Stomach (tissue), 9 donors: Measurements from ENCODE around the gene PLAAT3. TPM values are rescaled to one million over a fixed set of nuclear protein-coding genes. Genes with fewer than 3 reads are reported as not detected.

Experiments used
- DNase-seq, 2 donors: peaks; one replicate each; pipeline versions ENCODE4 v3.0.0 to v3.0.0-alpha.2; 2013 to 2019
- H3K27ac ChIP-seq, 5 donors: fragments of 200-600 bp in 4 of 5; sonication (generic) in 4 of 5; one replicate each; pipeline ENCODE4 v1.5.1; 2013 to 2019; ENCODE audit warnings: mild to moderate bottlenecking in 1 of 5, moderate library complexity in 1 of 5
- H3K27me3 ChIP-seq, 3 donors: fragments of 200-600 bp; sonication (generic); one replicate each; pipeline ENCODE4 v1.5.1; 2017 to 2019; ENCODE audit warnings: mixed run types in 1 of 3
- H3K36me3 ChIP-seq, 4 donors: fragments of 200-600 bp; sonication (generic); 1 replicate in 3 of 4; 2 replicates in 1 of 4; pipeline ENCODE4 v1.5.1; 2016 to 2019
- H3K4me1 ChIP-seq, 4 donors: fragments of 200-600 bp; sonication (generic); one replicate each; pipeline ENCODE4 v1.5.1; 2016 to 2019
- H3K4me3 ChIP-seq, 4 donors: fragments of 200-600 bp; sonication (generic) in 3 of 4; one replicate each; pipeline ENCODE4 v1.5.1; 2016 to 2019; ENCODE audit warnings: mild to moderate bottlenecking in 1 of 4
- H3K9me3 ChIP-seq, 4 donors: fragments of 200-600 bp; sonication (generic); one replicate each; pipeline ENCODE4 v1.5.1; 2016 to 2019
- CTCF ChIP-seq, 7 experiments: fragments of 450-650 bp in 4 of 7; fragments of 200-600 bp in 3 of 7; sonication (generic) in 3 of 7; IDR thresholded peaks; one replicate each; pipeline ENCODE4 v1.5.1; 2016 to 2019; ENCODE audit warnings: antibody characterized with exemption in 7 of 7, control low read depth in 2 of 7, mild to moderate bottlenecking in 1 of 7
- EP300 ChIP-seq: sonication (generic); formaldehyde crosslinking; IDR thresholded peaks from one replicate; pipeline ENCODE4 v1.6.1; 2017; ENCODE audit warnings: antibody characterized with exemption
- POLR2A ChIP-seq, 4 donors: fragments of 450-650 bp; IDR thresholded peaks; one replicate each; pipeline ENCODE4 v1.6.1; 2016; ENCODE audit warnings: antibody characterized with exemption in 4 of 4, control low read depth in 2 of 4, mild to moderate bottlenecking in 1 of 4, moderate library complexity in 1 of 4
- POLR2AphosphoS5 ChIP-seq, 3 donors: sonication (generic); formaldehyde crosslinking; IDR thresholded peaks; one replicate each; pipeline ENCODE4 v1.6.1; 2016; ENCODE audit warnings: antibody characterized with exemption in 3 of 3
- WGBS, 5 donors: extraction: QIAGEN DNeasy Blood & Tissue Kit in 3 of 5; methylation state at CpG; one replicate each; pipeline versions ENCODE4 v1.1.5 to v1.1.7; 2013 to 2018; 5-methylcytosine and 5-hydroxymethylcytosine counted together
- intact Hi-C: fragments of 100-400 bp; cut with DNase I; formaldehyde crosslinking; loops from one replicate; pipeline ENCODE4 v1.15.1; 2023; ENCODE audit warnings: low total_unique reads
- polyA plus RNA-seq, 3 donors: library from polyadenylated mRNA; stranded (reverse); fragments of 200-250 nt; gene quantifications; one replicate each; pipeline ENCODE4 v1.2.3, GENCODE V29; 2013
- total RNA-seq, 5 donors: library from RNA; depleted of rRNA; stranded (reverse); fragments of >200 nt; gene quantifications; one replicate each; pipeline versions ENCODE4 v1.1.0 to v1.2.3, GENCODE V29; 2014 to 2016
- donor health status: healthy with polysubstance abuse.
- donor health status: Bipolar disorder and iron deficiency.
- donor health status: healthy.

The PLAAT3 gene
- total and polyA plus RNA-seq, 8 donors, result 10.6 to 75.0 (median 38.5) TPM; not detected in 2

DNA sequence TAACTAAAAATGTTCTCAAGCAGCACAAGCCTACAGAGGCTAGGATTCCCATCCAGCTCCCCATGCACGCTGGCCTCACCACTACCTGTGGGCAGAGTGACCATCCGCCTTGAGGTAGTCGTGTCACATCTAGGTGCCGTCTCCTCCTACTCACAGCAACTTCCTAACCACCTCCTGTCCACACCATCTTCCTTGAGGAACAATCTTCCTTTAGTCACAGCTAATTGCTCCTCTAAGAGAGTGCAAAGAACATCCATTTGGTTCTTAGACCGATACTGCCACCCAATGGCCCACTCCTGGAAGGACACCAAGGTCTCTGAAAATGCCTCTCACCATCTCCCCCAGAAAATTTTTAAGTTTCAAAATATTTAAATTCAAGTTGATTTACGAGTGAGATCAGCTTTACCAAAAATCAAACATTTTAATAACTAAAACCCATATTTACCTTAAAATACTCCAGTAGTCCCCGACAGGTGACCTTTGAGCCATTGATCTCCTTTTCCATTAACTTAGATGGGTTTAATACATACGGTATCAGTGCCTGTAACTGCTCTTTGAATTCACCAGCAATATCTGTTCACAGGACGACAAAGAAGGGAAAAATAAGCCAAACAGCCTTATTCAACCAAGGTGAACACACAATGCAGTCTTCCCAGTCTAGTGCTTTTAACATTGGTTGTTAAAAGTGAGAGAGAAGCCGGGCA lies 21.7 kb upstream of the PLAAT3 start:
- peak in 1 of 3 donors; percentile 51 for TF ChIP-seq POLR2AphosphoS5 (IDR thresholded peaks at IDR 0.05)
- TF ChIP-seq CTCF (IDR thresholded peaks at IDR 0.05), result peak in 5 of 7 experiments; percentile 60 to 81 (median 78)
- no peak for TF ChIP-seq EP300
- no peak overlapping the region for H3K27ac ChIP-seq
- intact Hi-C loops, result loop anchor here (5.0 kb wide), 1 partner anchor 154 kb away; no protein-coding TSS in a partner anchor
- no peak overlapping the region for H3K4me3 ChIP-seq
- no peaks in the 10 kb centered on the region for H3K9me3 ChIP-seq
- H3K4me1 ChIP-seq, result peaks cover 5 to 30% (median 9%) of the 10 kb centered on the region in 4 donors
- peak; percentile 63 to 84 for DNase-seq
- peaks cover 15 to 90% (median 79%) of the 10 kb centered on the region in 4 donors for H3K36me3 ChIP-seq
- no peaks in the 10 kb centered on the region for H3K27me3 ChIP-seq
- WGBS, 5 donors, result 60 to 63% (median 63%) methylated on average over 10 of the region's 10 CpGs

DNA sequence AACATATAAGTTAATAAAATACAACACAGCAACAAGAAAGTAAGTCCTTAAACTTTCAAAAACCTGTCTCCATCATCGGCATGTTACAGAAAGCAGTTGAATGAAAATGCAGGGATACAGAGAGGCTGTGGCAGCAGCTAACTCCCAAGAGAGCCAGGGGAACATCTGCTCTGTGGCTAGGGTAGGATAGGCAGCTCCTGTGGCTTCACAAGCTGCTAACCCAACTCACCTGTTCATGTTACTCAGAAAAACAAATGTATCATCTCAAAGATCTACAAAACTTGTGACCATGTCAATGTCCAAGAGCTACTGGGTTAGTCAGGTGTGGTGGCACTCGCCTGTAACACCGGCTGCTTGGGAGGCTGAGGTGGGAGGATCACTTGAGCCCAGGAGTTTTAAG lies 15.2 kb upstream of the PLAAT3 start:
- 93 to 98% (median 96%) methylated on average over 3 of the region's 3 CpGs for WGBS, 5 donors
- intact Hi-C loops, result no loop called here
- H3K27ac ChIP-seq, result no peak overlapping the region
- DNase-seq, result no peak
- peaks cover 6 to 35% (median 18%) of the 10 kb centered on the region in 4 donors for H3K4me1 ChIP-seq
- H3K36me3 ChIP-seq, result peaks cover 40 to 68% (median 64%) of the 10 kb centered on the region in 4 donors
- TF ChIP-seq POLR2A (IDR thresholded peaks at IDR 0.05), result no peak
- TF ChIP-seq CTCF (IDR thresholded peaks at IDR 0.05), result no peak
- TF ChIP-seq EP300, result no peak
- TF ChIP-seq POLR2AphosphoS5 (IDR thresholded peaks at IDR 0.05), result no peak
- H3K4me3 ChIP-seq, result no peak overlapping the region
- H3K9me3 ChIP-seq, result no peaks in the 10 kb centered on the region
- H3K27me3 ChIP-seq, result no peaks in the 10 kb centered on the region

DNA sequence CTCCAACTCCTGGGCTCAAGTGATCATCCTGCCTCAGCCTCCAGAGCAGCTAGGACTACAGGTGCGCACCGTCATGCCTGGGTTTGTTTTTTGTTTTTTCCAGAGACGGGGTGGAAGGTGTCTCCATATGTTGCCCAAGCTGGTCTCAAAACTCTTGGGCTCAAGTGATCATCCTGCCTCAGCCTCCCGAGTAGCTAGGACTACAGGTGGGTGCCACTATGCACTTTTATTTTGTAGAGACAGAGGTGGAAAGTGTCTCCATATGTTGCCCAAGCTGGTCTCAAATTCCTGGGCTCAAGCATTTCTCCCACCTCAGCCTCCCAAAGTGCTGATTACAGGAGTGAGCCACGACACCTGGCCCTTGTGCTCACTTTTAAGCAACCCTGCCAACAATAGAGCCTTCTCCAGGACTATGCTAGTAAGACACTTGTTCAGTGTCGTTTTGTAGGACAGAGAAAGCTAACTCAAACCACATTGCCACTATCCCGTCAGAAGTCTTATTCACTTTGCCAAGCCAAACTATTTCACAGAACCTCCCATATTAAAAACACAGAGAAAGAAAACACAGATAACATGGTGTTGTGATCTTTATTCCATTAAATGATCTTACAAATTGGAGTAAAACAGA lies 9.4 kb upstream of the PLAAT3 start:
- Histone ChIP-seq H3K27ac (peak overlapping the region in 2 of 5 donors; percentile 14 to 50), H3K4me3 (no peak overlapping the region), H3K36me3 (peaks cover 3 to 11% (median 10%) of the 10 kb centered on the region in 4 donors), H3K27me3 (no peaks in the 10 kb centered on the region), H3K4me1 (peaks cover 13 to 56% (median 35%) of the 10 kb centered on the region in 4 donors), H3K9me3 (no peaks in the 10 kb centered on the region)
- 48 to 58% (median 52%) methylated on average over 7 of the region's 7 CpGs for WGBS, 5 donors
- DNase-seq, result no peak
- TF ChIP-seq CTCF (IDR thresholded peaks at IDR 0.05) (no peak), POLR2AphosphoS5 (IDR thresholded peaks at IDR 0.05) (no peak), EP300 (no peak), POLR2A (IDR thresholded peaks at IDR 0.05) (no peak)
- intact Hi-C loops, result no loop called here

DNA sequence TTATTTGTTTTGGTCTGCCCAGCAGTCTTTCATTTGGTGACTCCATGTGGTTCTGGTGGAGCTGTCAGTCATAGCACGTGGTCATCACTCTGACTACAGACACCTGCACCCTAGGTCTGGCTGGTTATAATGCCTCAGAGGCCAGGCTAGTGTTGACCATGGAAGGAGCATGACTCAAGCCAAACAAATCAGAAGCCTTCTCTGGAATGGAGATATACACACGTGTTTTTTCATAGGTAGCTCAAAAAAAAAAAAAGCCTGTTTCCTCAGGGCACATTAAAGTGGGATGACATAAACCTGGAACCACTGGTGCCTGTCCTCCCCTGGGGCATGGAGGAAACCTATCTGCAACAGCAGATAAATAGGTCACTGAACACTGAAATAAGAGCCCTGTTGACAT lies 8.1 kb upstream of the PLAAT3 start:
- Histone ChIP-seq H3K9me3 (no peaks in the 10 kb centered on the region), H3K4me3 (no peak overlapping the region), H3K27ac (peak overlapping the region in 1 of 5 donors; percentile 14), H3K4me1 (peaks cover 2 to 47% (median 31%) of the 10 kb centered on the region in 4 donors), H3K36me3 (no peaks in the 10 kb centered on the region), H3K27me3 (no peaks in the 10 kb centered on the region)
- intact Hi-C loops, result no loop called here
- TF ChIP-seq POLR2AphosphoS5 (IDR thresholded peaks at IDR 0.05) (peak in 1 of 3 donors; percentile 57), EP300 (no peak)
- peak; percentile 42 to 47 for DNase-seq
- WGBS, 5 donors, result 23 to 31% (median 28%) methylated on average over 2 of the region's 2 CpGs
